H1 (cell line): ENCODE measurements around the gene SIGLEC6.

Experiments used
- CEBPB ChIP-seq: IDR thresholded peaks from 2 replicates; pipeline ENCODE4 v1.6.1; 2012; ENCODE audit warnings: low read depth, low read length
- CHD2 ChIP-seq: IDR thresholded peaks from 2 replicates; pipeline ENCODE4 v1.6.1; 2012; ENCODE audit warnings: low read length, improper control_type of control experiment
- EGR1 ChIP-seq: IDR thresholded peaks from 2 replicates; pipeline ENCODE4 v1.6.1; 2011; ENCODE audit warnings: low read depth, low read length, borderline replicate concordance
- EZH2 ChIP-seq: fragments of 200-600 bp; sonication (generic); IDR thresholded peaks from 2 replicates; pipeline ENCODE4 v1.7.1; 2012; ENCODE audit warnings: low read depth, mild to moderate bottlenecking, moderate library complexity, low read length, inconsistent platforms; ENCODE audit not compliant: severe bottlenecking
- JUN ChIP-seq: IDR thresholded peaks from 2 replicates; pipeline ENCODE4 v1.6.1; 2011; ENCODE audit warnings: low read depth, mild to moderate bottlenecking, improper control_type of control experiment, low read length
- MAX ChIP-seq: IDR thresholded peaks from 2 replicates; pipeline ENCODE4 v1.6.1; 2012; ENCODE audit warnings: inconsistent platforms
- POLR2AphosphoS5 ChIP-seq: IDR thresholded peaks from 2 replicates; pipeline ENCODE4 v1.6.1; 2011; ENCODE audit warnings: low read depth, low read length
- RAD21 ChIP-seq, 2 experiments: IDR thresholded peaks in 1 of 2; conservative IDR thresholded peaks in 1 of 2; 2 replicates each; pipeline ENCODE4 v1.6.1; 2011; ENCODE audit warnings: low read depth in 2 of 2, low read length in 2 of 2, improper control_type of control experiment in 1 of 2, inconsistent platforms in 1 of 2, mild to moderate bottlenecking in 1 of 2, moderate library complexity in 1 of 2
- TAF1 ChIP-seq: IDR thresholded peaks from 2 replicates; pipeline ENCODE4 v1.6.1; 2011; ENCODE audit warnings: mild to moderate bottlenecking, low read depth, low read length
- YY1 ChIP-seq: IDR thresholded peaks from 2 replicates; pipeline ENCODE4 v1.6.1; 2011; ENCODE audit warnings: low read depth, mild to moderate bottlenecking, low read length
- ZNF274 ChIP-seq: IDR thresholded peaks from 2 replicates; pipeline ENCODE4 v1.7.0; 2012; ENCODE audit warnings: low read length, borderline replicate concordance; ENCODE audit errors: extremely low read depth
- TF ChIP-seq, protein P1 (sequence below), 3 experiments: IDR thresholded peaks; 1 replicate in 2 of 3; 2 replicates in 1 of 3; pipeline versions ENCODE4 v1.5.1 to v1.6.1; 2011; ENCODE audit warnings: low read length in 3 of 3, mild to moderate bottlenecking in 3 of 3, inconsistent platforms in 2 of 3, low read depth in 1 of 3, moderate library complexity in 1 of 3; ENCODE audit not compliant: insufficient read depth in 1 of 3; ENCODE audit errors: control extremely low read depth in 1 of 3

- TF ChIP-seq MAX, result no peak
- TF ChIP-seq POLR2AphosphoS5, result no peak
- no peak for TF ChIP-seq RAD21 (IDR thresholded peaks at IDR 0.05 in 1 of 2, conservative IDR thresholded peaks at IDR 0.05 in 1 of 2; ENCODE audit: low read depth in 2 of 2, low read length in 2 of 2)
- TF ChIP-seq, protein P1, sequence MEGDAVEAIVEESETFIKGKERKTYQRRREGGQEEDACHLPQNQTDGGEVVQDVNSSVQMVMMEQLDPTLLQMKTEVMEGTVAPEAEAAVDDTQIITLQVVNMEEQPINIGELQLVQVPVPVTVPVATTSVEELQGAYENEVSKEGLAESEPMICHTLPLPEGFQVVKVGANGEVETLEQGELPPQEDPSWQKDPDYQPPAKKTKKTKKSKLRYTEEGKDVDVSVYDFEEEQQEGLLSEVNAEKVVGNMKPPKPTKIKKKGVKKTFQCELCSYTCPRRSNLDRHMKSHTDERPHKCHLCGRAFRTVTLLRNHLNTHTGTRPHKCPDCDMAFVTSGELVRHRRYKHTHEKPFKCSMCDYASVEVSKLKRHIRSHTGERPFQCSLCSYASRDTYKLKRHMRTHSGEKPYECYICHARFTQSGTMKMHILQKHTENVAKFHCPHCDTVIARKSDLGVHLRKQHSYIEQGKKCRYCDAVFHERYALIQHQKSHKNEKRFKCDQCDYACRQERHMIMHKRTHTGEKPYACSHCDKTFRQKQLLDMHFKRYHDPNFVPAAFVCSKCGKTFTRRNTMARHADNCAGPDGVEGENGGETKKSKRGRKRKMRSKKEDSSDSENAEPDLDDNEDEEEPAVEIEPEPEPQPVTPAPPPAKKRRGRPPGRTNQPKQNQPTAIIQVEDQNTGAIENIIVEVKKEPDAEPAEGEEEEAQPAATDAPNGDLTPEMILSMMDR (IDR thresholded peaks at IDR 0.05; ENCODE audit: control extremely low read depth in 1 of 3, insufficient read depth in 1 of 3, low read depth in 1 of 3, low read length in 3 of 3), result no peak
- TF ChIP-seq CEBPB, result no peak
- TF ChIP-seq CHD2, result no peak
- TF ChIP-seq TAF1, result no peak
- no peak for TF ChIP-seq YY1
- no peak for TF ChIP-seq ZNF274
- no peak for TF ChIP-seq EGR1
- TF ChIP-seq EZH2, result no peak
- TF ChIP-seq JUN, result no peak
Observed at GRCh38 chr19:51507192-51507591, 24.3 kb downstream of the SIGLEC6 start.
